Mammary epithelial cell (primary cell): ENCODE data around the gene GTSE1.

Experiments
- EZH2 ChIP-seq: IDR thresholded peaks from 2 replicates; pipeline ENCODE4 v1.6.1; 2012; ENCODE audit warnings: low read length, inconsistent platforms, borderline replicate concordance
- TF ChIP-seq, protein P1 (sequence below), 2 donors: IDR thresholded peaks in 1 of 2; conservative IDR thresholded peaks in 1 of 2; 2 replicates each; pipeline ENCODE4 v1.5.1; 2011 to 2012; ENCODE audit warnings: inconsistent platforms in 2 of 2, low read length in 2 of 2, mild to moderate bottlenecking in 2 of 2, control low read depth in 1 of 2, low read depth in 1 of 2; ENCODE audit not compliant: insufficient read depth in 1 of 2; ENCODE audit errors: extremely low read depth in 1 of 2

DNA sequence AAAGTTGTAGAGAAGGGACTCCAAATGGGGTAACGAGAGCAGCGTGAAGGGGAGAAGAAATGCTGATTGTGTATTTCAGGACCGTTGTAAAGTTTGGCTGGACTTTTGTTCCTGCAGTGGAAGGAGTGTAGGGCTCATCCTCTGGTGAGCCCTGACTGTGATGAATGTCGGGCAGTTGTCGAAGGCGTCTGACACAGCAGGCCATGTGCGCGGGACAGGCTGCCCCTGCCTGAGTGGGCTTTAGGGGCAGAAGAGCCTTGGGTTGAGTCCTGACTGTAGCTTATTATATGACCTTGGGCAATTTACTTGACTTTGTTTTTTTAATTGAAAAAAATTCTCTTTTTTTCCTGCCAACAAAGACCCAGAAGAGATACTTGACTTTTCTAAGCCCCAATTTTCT lies 42.0 kb downstream of the GTSE1 start:
- no peak for TF ChIP-seq EZH2
- TF ChIP-seq, protein P1, sequence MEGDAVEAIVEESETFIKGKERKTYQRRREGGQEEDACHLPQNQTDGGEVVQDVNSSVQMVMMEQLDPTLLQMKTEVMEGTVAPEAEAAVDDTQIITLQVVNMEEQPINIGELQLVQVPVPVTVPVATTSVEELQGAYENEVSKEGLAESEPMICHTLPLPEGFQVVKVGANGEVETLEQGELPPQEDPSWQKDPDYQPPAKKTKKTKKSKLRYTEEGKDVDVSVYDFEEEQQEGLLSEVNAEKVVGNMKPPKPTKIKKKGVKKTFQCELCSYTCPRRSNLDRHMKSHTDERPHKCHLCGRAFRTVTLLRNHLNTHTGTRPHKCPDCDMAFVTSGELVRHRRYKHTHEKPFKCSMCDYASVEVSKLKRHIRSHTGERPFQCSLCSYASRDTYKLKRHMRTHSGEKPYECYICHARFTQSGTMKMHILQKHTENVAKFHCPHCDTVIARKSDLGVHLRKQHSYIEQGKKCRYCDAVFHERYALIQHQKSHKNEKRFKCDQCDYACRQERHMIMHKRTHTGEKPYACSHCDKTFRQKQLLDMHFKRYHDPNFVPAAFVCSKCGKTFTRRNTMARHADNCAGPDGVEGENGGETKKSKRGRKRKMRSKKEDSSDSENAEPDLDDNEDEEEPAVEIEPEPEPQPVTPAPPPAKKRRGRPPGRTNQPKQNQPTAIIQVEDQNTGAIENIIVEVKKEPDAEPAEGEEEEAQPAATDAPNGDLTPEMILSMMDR (conservative IDR thresholded peaks at IDR 0.05 in 1 of 2, IDR thresholded peaks at IDR 0.05 in 1 of 2; ENCODE audit: extremely low read depth in 1 of 2, insufficient read depth in 1 of 2, low read depth in 1 of 2, low read length in 2 of 2) = no peak
